MM.1S (cell line): ENCODE results near the gene SGMS1.

Source experiments
- DNase-seq: peaks from one replicate; pipeline ENCODE4 v3.0.0-alpha.2; 2015
- H2AFZ ChIP-seq: fragments of 300-600 bp; sonication (generic); 2 replicates; pipeline ENCODE4 v1.6.0; 2016; ENCODE audit warnings: antibody characterized with exemption, low read length
- H3F3A ChIP-seq: fragments of 300-600 bp; sonication (generic); 2 replicates; pipeline ENCODE4 v1.6.1; 2016; ENCODE audit warnings: mild to moderate bottlenecking, antibody characterized with exemption, low read length, moderate library complexity, mixed read lengths; ENCODE audit not compliant: insufficient read depth
- H3K27ac ChIP-seq: fragments of 300-600 bp; sonication (generic); 2 replicates; pipeline ENCODE4 v1.5.1; 2016; ENCODE audit warnings: mild to moderate bottlenecking, low read length
- H3K27me3 ChIP-seq: fragments of 300-600 bp; sonication (generic); replicated peaks from 2 replicates; pipeline ENCODE4 v1.6.0; 2016; ENCODE audit warnings: low read length; ENCODE audit not compliant: insufficient read depth
- H3K36me3 ChIP-seq: fragments of 300-600 bp; sonication (generic); replicated peaks from 2 replicates; pipeline ENCODE4 v1.6.1; 2016; ENCODE audit warnings: mild to moderate bottlenecking, low read length, mixed read lengths; ENCODE audit not compliant: insufficient read depth
- H3K4me1 ChIP-seq: fragments of 300-600 bp; sonication (generic); 2 replicates; pipeline ENCODE4 v1.6.1; 2016; ENCODE audit warnings: low read length, mixed read lengths
- H3K4me2 ChIP-seq: fragments of 300-600 bp; sonication (generic); 2 replicates; pipeline ENCODE4 v1.6.0; 2016; ENCODE audit warnings: low read depth, low read length
- H3K4me3 ChIP-seq: fragments of 300-600 bp; sonication (generic); 2 replicates; pipeline ENCODE4 v1.5.1; 2016; ENCODE audit warnings: low read length, mixed read lengths
- H3K79me2 ChIP-seq: fragments of 300-600 bp; sonication (generic); 2 replicates; pipeline ENCODE4 v1.6.1; 2016; ENCODE audit warnings: mixed run types, low read length, mixed read lengths
- H3K9ac ChIP-seq: fragments of 300-600 bp; sonication (generic); 2 replicates; pipeline ENCODE4 v1.6.1; 2016; ENCODE audit warnings: low read length, mixed read lengths
- H3K9me2 ChIP-seq: fragments of 300-600 bp; sonication (generic); replicated peaks from 2 replicates; pipeline ENCODE4 v1.6.1; 2016; ENCODE audit warnings: mild to moderate bottlenecking, low read length, mixed read lengths; ENCODE audit not compliant: insufficient read depth
- H3K9me3 ChIP-seq: fragments of 300-600 bp; sonication (generic); replicated peaks from 2 replicates; pipeline ENCODE4 v1.6.1; 2016; ENCODE audit warnings: mild to moderate bottlenecking, low read length, mixed read lengths; ENCODE audit not compliant: insufficient read depth
- H4K20me1 ChIP-seq: fragments of 300-600 bp; sonication (generic); 2 replicates; pipeline ENCODE4 v1.6.1; 2016; ENCODE audit warnings: mild to moderate bottlenecking, low read length, moderate library complexity, mixed read lengths; ENCODE audit not compliant: insufficient read depth
- CTCF ChIP-seq: fragments of 300-600 bp; sonication (generic); IDR thresholded peaks from 2 replicates; pipeline ENCODE4 v1.5.1; 2016; ENCODE audit warnings: antibody characterized with exemption, low read length, mixed read lengths
- EZH2 ChIP-seq: fragments of 300-600 bp; sonication (generic); optimal IDR thresholded peaks from 2 replicates; pipeline ENCODE3; 2017; ENCODE audit warnings: low read depth, mild to moderate bottlenecking, antibody characterized with exemption, low read length, mixed read lengths
- EZH2phosphoT487 ChIP-seq: fragments of 300-600 bp; sonication (generic); IDR thresholded peaks from 2 replicates; pipeline ENCODE4 v1.6.1; 2018; ENCODE audit warnings: antibody characterized with exemption, low read length

The SGMS1 gene

GRCh38 chr10:50384238-50384637 lies 239.5 kb downstream of the SGMS1 start:
- Histone ChIP-seq H3K9ac (no peak overlapping the region), H3K27me3 (no peaks in the 10 kb centered on the region), H3K4me1 (peaks cover 11% of the 10 kb centered on the region; the same call in 1 of the 2 replicates), H2AFZ (no peak overlapping the region), H3K9me2 (no peaks in the 10 kb centered on the region), H3K27ac (no peak overlapping the region), H3K79me2 (0 out of 2 replicates have a peak, but pooled peaks cover 3% of the 10 kb centered on the region), H3K4me2 (no peak overlapping the region), H3K9me3 (no peaks in the 10 kb centered on the region), H3F3A (no peaks in the 10 kb centered on the region), H3K4me3 (no peak overlapping the region), H4K20me1 (no peaks in the 10 kb centered on the region), H3K36me3 (no peaks in the 10 kb centered on the region)
- DNase-seq, result no peak
- TF ChIP-seq EZH2phosphoT487 (no peak), EZH2 (no peak), CTCF (no peak)

- H4K20me1 ChIP-seq, result no peaks in the 10 kb centered on the region
- DNase-seq, result no peak
- H3K4me2 ChIP-seq, result no peak overlapping the region
- no peaks in the 10 kb centered on the region for H3K27me3 ChIP-seq
- H3K79me2 ChIP-seq, result 0 out of 2 replicates have a peak, but pooled peaks cover 3% of the 10 kb centered on the region
- no peaks in the 10 kb centered on the region for H3K36me3 ChIP-seq
- TF ChIP-seq CTCF (no peak), EZH2 (no peak), EZH2phosphoT487 (no peak)
- no peak overlapping the region for H2AFZ ChIP-seq
- H3K27ac ChIP-seq, result no peak overlapping the region
- H3K4me1 ChIP-seq, result 0 out of 2 replicates have a peak, but pooled peaks cover 7% of the 10 kb centered on the region
- no peak overlapping the region for H3K4me3 ChIP-seq
- H3F3A ChIP-seq, result no peaks in the 10 kb centered on the region
- H3K9me2 ChIP-seq, result no peaks in the 10 kb centered on the region
- no peaks in the 10 kb centered on the region for H3K9me3 ChIP-seq
- no peak overlapping the region for H3K9ac ChIP-seq
Measured at GRCh38 chr10:50382576-50383023, 241.2 kb downstream of the SGMS1 start.

- no peaks in the 10 kb centered on the region for H3K36me3 ChIP-seq
- H4K20me1 ChIP-seq, result no peaks in the 10 kb centered on the region
- H3K79me2 ChIP-seq, result 0 out of 2 replicates have a peak, but pooled peaks cover 3% of the 10 kb centered on the region
- TF ChIP-seq EZH2phosphoT487, result no peak
- no peak for TF ChIP-seq EZH2
- no peak for TF ChIP-seq CTCF
- no peak overlapping the region for H3K9ac ChIP-seq
- DNase-seq, result no peak
- H3K9me3 ChIP-seq, result no peaks in the 10 kb centered on the region
- no peaks in the 10 kb centered on the region for H3K27me3 ChIP-seq
- H3K4me3 ChIP-seq, result no peak overlapping the region
- H3K4me2 ChIP-seq, result no peak overlapping the region
- no peaks in the 10 kb centered on the region for H3F3A ChIP-seq
- no peaks in the 10 kb centered on the region for H3K4me1 ChIP-seq
- no peaks in the 10 kb centered on the region for H3K9me2 ChIP-seq
- H2AFZ ChIP-seq, result no peak overlapping the region
- H3K27ac ChIP-seq, result no peak overlapping the region
Measured at GRCh38 chr10:50381642-50382041, 242.1 kb downstream of the SGMS1 start.
